ENCODE results near the gene GRM5. TPM values are rescaled to one million over a fixed set of nuclear protein-coding genes. Genes with fewer than 3 reads are reported as not detected.

The GRM5 gene
- total and polyA plus RNA-seq, 2 experiments from 2014 or later = not detected

GRCh38 chr11:88697139-88697538 lies 368.6 kb downstream of the GRM5 start:
- no peak overlapping the region for H3K4me2 ChIP-seq (ENCODE audit: unreplicated experiment)
- H3K27me3 ChIP-seq (replicated peaks; ENCODE audit: insufficient read depth) = 0 out of 2 replicates have a peak, but pooled peaks cover 2% of the 10 kb centered on the region
- no peaks in the 10 kb centered on the region for H4K20me1 ChIP-seq (ENCODE audit: insufficient read depth)
- no peaks in the 10 kb centered on the region for H3F3A ChIP-seq (ENCODE audit: insufficient read depth)
- TF ChIP-seq EZH2 (IDR thresholded peaks at IDR 0.05; ENCODE audit: insufficient read depth, poor library complexity, severe bottlenecking) = no peak
- TF ChIP-seq EZH2phosphoT487 (IDR thresholded peaks at IDR 0.05; ENCODE audit: insufficient read depth, low read depth) = no peak
- no peak overlapping the region for H3K4me3 ChIP-seq
- WGBS, 2 experiments (ENCODE audit: low coverage in 1 of 2, low lambda C conversion rate in 2 of 2, missing lambda C conversion rate in 2 of 2) = 26 to 27% methylated on average over 3 of the region's 3 CpGs
- H3K79me2 ChIP-seq (ENCODE audit: insufficient read depth) = no peaks in the 10 kb centered on the region
- in situ Hi-C loops (cut with MboI) = no loop called here
- no peak overlapping the region for H2AFZ ChIP-seq
- H3K9me3 ChIP-seq (ENCODE audit: low read depth) = no peaks in the 10 kb centered on the region
- no peak overlapping the region for H3K9ac ChIP-seq
- DNase-seq = no peak
- no peak overlapping the region for H3K27ac ChIP-seq
- H3K4me1 ChIP-seq (ENCODE audit: insufficient read depth) = no peaks in the 10 kb centered on the region
- no peaks in the 10 kb centered on the region for H3K9me2 ChIP-seq (ENCODE audit: insufficient read depth)
- no peaks in the 10 kb centered on the region for H3K36me3 ChIP-seq (ENCODE audit: low read depth)

GRCh38 chr11:88695689-88696414 lies 369.9 kb downstream of the GRM5 start:
- H3K79me2 ChIP-seq (ENCODE audit: insufficient read depth) = no peaks in the 10 kb centered on the region
- 0 out of 2 replicates have a peak, but pooled peaks cover 2% of the 10 kb centered on the region for H3K27me3 ChIP-seq (replicated peaks; ENCODE audit: insufficient read depth)
- H3K27ac ChIP-seq = no peak overlapping the region
- no peak for DNase-seq
- in situ Hi-C loops (cut with MboI) = no loop called here
- no peak overlapping the region for H3K4me3 ChIP-seq
- TF ChIP-seq EZH2 (IDR thresholded peaks at IDR 0.05; ENCODE audit: insufficient read depth, poor library complexity, severe bottlenecking) (no peak), EZH2phosphoT487 (IDR thresholded peaks at IDR 0.05; ENCODE audit: insufficient read depth, low read depth) (no peak)
- H3K9ac ChIP-seq = no peak overlapping the region
- no peak overlapping the region for H2AFZ ChIP-seq
- no peaks in the 10 kb centered on the region for H3K36me3 ChIP-seq (ENCODE audit: low read depth)
- H3K4me1 ChIP-seq (ENCODE audit: insufficient read depth) = no peaks in the 10 kb centered on the region
- no peak overlapping the region for H3K4me2 ChIP-seq (ENCODE audit: unreplicated experiment)
- 35 to 36% methylated on average over 11 of the region's 11 CpGs for WGBS, 2 experiments (ENCODE audit: low coverage in 1 of 2, low lambda C conversion rate in 2 of 2, missing lambda C conversion rate in 2 of 2)
- H3K9me3 ChIP-seq (ENCODE audit: low read depth) = no peaks in the 10 kb centered on the region
- no peaks in the 10 kb centered on the region for H3K9me2 ChIP-seq (ENCODE audit: insufficient read depth)
- no peaks in the 10 kb centered on the region for H3F3A ChIP-seq (ENCODE audit: insufficient read depth)
- no peaks in the 10 kb centered on the region for H4K20me1 ChIP-seq (ENCODE audit: insufficient read depth)

GRCh38 chr11:88692306-88693086 lies 373.3 kb downstream of the GRM5 start:
- TF ChIP-seq EZH2phosphoT487 (IDR thresholded peaks at IDR 0.05; ENCODE audit: insufficient read depth, low read depth) (no peak), EZH2 (IDR thresholded peaks at IDR 0.05; ENCODE audit: insufficient read depth, poor library complexity, severe bottlenecking) (no peak)
- H3K4me1 ChIP-seq (ENCODE audit: insufficient read depth) = no peaks in the 10 kb centered on the region
- in situ Hi-C loops (cut with MboI) = no loop called here
- no peak overlapping the region for H2AFZ ChIP-seq
- no peaks in the 10 kb centered on the region for H3K9me2 ChIP-seq (ENCODE audit: insufficient read depth)
- 0 out of 2 replicates have a peak, but pooled peaks cover 2% of the 10 kb centered on the region for H3K27me3 ChIP-seq (replicated peaks; ENCODE audit: insufficient read depth)
- no peaks in the 10 kb centered on the region for H3K36me3 ChIP-seq (ENCODE audit: low read depth)
- H3K4me3 ChIP-seq = no peak overlapping the region
- no peaks in the 10 kb centered on the region for H3K79me2 ChIP-seq (ENCODE audit: insufficient read depth)
- 34 to 35% methylated on average over 4 of the region's 4 CpGs for WGBS, 2 experiments (ENCODE audit: low coverage in 1 of 2, low lambda C conversion rate in 2 of 2, missing lambda C conversion rate in 2 of 2)
- H3K4me2 ChIP-seq (ENCODE audit: unreplicated experiment) = no peak overlapping the region
- no peaks in the 10 kb centered on the region for H3K9me3 ChIP-seq (ENCODE audit: low read depth)
- H3K9ac ChIP-seq = no peak overlapping the region
- H3F3A ChIP-seq (ENCODE audit: insufficient read depth) = no peaks in the 10 kb centered on the region
- no peak overlapping the region for H3K27ac ChIP-seq
- no peaks in the 10 kb centered on the region for H4K20me1 ChIP-seq (ENCODE audit: insufficient read depth)
- DNase-seq = no peak

GRCh38 chr11:88689548-88690240 lies 376.1 kb downstream of the GRM5 start:
- 49 to 53% methylated on average over 6 of the region's 6 CpGs for WGBS, 2 experiments (ENCODE audit: low coverage in 1 of 2, low lambda C conversion rate in 2 of 2, missing lambda C conversion rate in 2 of 2)
- Histone ChIP-seq H3K36me3 (ENCODE audit: low read depth) (no peaks in the 10 kb centered on the region), H3F3A (ENCODE audit: insufficient read depth) (no peaks in the 10 kb centered on the region), H3K27ac (no peak overlapping the region), H3K79me2 (ENCODE audit: insufficient read depth) (no peaks in the 10 kb centered on the region), H3K9me2 (ENCODE audit: insufficient read depth) (no peaks in the 10 kb centered on the region), H3K4me3 (no peak overlapping the region), H2AFZ (no peak overlapping the region), H3K27me3 (replicated peaks; ENCODE audit: insufficient read depth) (0 out of 2 replicates have a peak, but pooled peaks cover under 1% of the 10 kb centered on the region), H4K20me1 (ENCODE audit: insufficient read depth) (no peaks in the 10 kb centered on the region), H3K9me3 (ENCODE audit: low read depth) (no peaks in the 10 kb centered on the region), H3K9ac (no peak overlapping the region), H3K4me1 (ENCODE audit: insufficient read depth) (no peaks in the 10 kb centered on the region), H3K4me2 (ENCODE audit: unreplicated experiment) (no peak overlapping the region)
- TF ChIP-seq EZH2 (IDR thresholded peaks at IDR 0.05; ENCODE audit: insufficient read depth, poor library complexity, severe bottlenecking) (no peak), EZH2phosphoT487 (IDR thresholded peaks at IDR 0.05; ENCODE audit: insufficient read depth, low read depth) (no peak)
- DNase-seq = no peak
- in situ Hi-C loops (cut with MboI) = no loop called here

All from GM23248 (cell line).